Stimulated activated CD4-positive, alpha-beta T cell treated with anti-CD3 and anti-CD28 coated beads, Interleukin-2, amount 100 ng/mL, for 48 hours (primary cell): Measurements from ENCODE around the gene TRIP4.
"Not testable (repeated sequence)": the region's sequence is repeated elsewhere in the genome, so short reads cannot be mapped to it uniquely, and the experiment has no call there.

Experiments
- DNase-seq, 2 donors: peaks; one replicate each; pipeline ENCODE4 v3.0.0-alpha.2; 2020

Gene TRIP4

DNA sequence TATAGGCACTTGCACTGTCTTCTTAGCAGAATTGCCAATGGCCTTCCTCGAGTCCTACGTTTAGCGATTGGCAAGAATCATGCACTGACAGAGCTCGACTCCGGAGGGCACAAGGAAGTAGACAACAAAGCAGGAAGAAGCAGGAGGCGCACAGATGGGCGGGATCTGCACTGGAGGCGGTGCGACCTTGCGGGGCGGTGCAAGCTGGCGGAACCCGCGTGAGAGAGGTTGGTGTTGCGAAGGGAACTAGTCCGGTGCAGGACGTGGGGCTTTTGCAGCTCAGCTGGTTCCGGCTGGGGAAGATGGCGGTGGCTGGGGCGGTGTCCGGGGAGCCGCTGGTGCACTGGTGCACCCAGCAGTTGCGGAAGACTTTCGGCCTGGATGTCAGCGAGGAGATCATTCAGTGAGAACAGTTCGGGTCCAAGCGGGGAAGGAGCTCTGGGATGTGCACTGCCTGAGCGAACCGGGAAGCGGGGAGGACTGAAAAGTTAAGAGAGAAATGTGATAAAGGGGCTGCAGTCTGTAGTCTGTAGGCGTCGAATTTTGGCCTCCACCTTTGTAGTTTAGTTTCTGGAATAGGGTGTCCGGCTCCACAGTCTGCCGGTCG is at the start of gene TRIP4:
TRIP4 (plus strand) TSS at position 275 of the 607 bp plus-strand sequence; CDS start at position 303, 28 bp downstream.
- peak; percentile 93 to 95 for DNase-seq

- DNase-seq: no peak
These were observed 47.3 kb upstream of the TRIP4 start for GRCh38 chr15:64340355-64340754.

GRCh38 chr15:64341961-64342360 is 45.7 kb upstream of the TRIP4 start:
- no peak for DNase-seq

DNA sequence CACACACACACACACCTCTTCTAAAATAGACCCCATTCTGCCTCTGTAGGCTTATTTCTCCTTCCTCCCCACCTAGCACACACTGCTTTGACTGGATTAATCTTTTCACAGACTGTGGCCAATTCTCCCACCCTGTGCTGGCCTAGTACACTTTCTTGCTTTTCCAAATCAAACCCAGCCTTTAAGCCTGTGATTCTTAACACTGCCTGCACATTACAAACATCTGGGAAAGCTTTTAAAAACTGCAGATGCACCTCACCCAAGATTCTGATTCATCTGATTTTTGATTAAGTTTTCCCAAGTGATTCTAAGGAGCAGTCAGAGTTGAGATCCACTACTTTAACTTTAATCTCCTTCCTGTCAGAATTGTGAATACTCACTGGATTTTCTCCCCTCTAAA is 44.4 kb upstream of the TRIP4 start:
- DNase-seq: no peak

DNA sequence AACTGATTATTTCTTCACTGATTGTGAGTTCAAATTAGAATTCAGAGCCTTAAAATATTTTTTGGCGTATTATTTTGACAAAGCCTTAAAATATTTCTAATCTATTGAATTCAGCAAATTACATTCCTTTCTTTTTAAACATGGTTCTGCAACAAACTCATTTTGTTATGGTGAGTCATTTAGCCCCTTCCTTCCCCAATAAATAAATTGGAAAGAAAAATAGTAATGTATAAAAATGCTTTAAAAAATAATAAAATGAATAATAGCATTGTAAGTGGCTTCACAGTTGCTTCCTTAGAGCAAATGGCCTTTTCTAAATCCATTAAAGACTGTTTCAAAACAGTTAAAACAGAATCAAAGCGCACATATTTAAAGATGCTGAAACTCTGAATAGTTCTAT is 43.8 kb upstream of the TRIP4 start:
- no peak for DNase-seq

DNA sequence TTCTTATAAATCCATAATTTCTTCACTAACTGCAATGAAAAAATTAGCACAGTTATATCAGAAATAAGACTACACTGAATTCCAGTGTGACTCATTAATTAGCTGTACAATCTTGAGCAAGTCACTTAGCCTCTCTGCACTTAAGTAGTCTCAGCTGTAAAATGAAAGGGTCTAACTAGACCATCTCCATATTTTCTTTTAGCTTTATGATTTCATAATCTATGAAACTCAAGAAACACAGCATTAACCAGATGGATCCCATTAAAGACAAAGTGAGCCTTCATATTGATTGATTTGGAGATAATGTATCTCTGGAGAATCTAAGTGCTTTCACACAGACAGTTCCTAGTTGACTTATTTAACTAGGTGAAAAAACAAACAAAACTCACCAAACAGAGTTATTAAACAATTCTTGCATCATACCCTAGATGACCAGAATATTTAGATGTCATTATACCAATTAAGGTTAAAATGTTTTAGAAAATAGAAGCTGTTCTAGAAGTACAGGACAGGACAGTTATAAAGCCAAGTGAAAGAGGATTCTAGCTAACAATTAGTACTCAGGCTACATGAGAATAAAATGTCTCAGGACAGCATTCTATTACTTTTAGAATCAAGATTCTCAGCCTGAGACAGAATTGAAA is 42.9 kb upstream of the TRIP4 start:
- no peak for DNase-seq

- DNase-seq: not testable (repeated sequence)
These were observed 41.4 kb upstream of the TRIP4 start for GRCh38 chr15:64346242-64346641.

- no peak for DNase-seq
These were observed 39.2 kb upstream of the TRIP4 start for GRCh38 chr15:64348455-64348854.

DNA sequence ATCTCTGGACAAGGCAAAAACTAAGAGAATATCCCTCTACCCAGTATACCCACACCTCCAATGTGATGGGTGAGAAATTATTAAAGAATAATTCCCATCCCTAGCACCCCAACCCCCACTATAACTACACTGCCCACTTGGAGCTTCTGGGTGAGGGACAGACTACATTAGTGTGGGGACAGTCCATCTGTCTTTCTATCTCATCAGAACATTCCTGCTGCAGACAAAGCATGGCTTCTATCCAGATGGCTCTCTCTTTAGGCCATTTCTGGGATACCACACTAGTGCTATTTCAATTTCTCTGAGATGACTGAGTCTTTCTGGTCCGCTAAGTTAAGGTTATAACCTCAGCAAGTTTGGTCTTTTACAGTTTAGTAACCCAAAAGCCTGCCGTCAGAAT is 38.3 kb upstream of the TRIP4 start:
- DNase-seq: no peak

- DNase-seq: no peak
These were observed 36.4 kb upstream of the TRIP4 start for GRCh38 chr15:64351265-64351664.

- no peak for DNase-seq
These were observed 32.8 kb upstream of the TRIP4 start for GRCh38 chr15:64354688-64355344.

DNA sequence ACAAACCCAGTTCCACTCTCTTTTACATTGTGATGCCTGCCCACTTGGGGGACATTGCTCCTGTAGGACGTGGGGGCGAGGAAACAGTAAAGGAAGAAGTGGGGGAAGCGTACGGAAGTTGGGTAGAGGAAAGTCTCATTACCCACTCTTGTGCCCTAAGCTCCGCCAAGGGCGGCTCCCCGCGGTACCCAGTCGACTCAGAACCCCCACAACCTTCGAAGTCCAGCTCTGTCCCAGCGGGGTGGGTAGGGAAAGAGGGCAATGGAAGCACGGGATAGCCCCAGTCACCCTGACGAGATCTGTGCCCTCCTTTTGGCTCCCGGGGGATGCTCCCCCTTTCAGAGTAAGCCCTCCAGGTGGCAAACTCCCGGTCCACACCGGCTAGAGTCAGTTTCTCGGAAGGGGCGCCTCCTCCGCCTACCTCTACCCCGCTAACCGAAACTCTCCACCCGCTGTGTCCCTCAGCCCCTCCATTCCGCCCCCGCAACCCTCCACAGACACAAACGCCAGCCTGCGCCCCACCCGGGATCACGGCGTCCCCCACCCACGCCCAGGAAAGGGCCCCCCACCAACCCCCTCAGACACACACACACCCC is 32.2 kb upstream of the TRIP4 start:
- DNase-seq: peak; percentile 8 to 11

DNA sequence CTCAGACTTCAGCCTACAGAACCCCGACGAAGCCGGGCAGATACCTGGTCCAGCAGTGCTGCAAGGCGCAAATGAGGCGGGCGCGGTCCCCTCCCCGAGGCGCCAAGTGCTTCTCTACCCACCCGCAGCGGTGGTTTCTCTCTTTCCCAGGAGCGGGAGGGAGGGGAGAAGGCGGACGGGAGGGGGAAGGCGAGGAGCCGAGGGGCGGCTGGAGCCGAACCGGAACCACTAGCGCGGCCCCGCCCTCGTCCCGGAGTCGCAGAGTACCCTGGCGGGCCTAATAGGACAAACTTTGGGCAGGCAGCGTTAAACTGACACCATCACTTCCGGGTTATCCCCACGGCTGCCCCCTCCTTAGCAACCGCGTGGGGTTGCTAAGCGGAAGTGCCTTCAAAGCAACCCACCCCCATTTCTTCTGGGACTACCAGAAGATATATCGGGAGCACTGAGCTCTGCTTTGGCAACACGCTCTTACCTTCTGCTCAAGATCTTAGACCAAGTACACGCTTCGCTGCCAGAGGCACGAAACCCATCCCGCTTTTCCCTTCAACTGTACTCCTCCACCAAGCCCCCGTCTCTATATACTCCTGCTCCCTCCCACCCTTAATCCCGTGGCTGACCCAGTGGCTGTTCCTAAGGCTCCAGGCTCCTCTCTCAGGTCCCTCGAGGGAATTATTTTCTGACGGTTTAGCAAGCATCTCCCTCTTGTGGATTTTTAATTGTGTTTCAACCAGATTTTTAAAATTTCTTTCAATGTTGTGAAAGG is 31.5 kb upstream of the TRIP4 start, which contains the start of gene CSNK1G1:
CSNK1G1 (minus strand) TSS at position 230 of the 766 bp plus-strand sequence. CDS start 55,674 bp downstream, outside the sequence.
- peak; percentile 84 to 87 for DNase-seq

DNA sequence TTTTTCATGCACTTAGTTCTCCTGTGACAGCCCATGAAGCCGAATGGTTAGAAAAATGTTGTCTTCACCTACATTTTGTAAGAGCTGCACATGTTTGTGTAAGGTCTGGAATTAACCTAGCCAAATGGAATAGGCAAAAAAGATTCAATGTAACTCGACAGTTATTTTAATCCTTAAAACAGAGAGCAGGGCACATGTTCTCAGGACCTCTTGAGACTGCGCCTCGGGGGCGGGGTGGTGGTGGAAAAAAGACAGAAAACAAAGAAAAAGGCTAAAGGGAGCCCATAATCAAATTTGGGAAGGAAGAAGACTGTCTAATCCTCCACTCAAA is 31.0 kb upstream of the TRIP4 start:
- DNase-seq: no peak

GRCh38 chr15:64361259-64361658 is 26.4 kb upstream of the TRIP4 start:
- DNase-seq: no peak

DNA sequence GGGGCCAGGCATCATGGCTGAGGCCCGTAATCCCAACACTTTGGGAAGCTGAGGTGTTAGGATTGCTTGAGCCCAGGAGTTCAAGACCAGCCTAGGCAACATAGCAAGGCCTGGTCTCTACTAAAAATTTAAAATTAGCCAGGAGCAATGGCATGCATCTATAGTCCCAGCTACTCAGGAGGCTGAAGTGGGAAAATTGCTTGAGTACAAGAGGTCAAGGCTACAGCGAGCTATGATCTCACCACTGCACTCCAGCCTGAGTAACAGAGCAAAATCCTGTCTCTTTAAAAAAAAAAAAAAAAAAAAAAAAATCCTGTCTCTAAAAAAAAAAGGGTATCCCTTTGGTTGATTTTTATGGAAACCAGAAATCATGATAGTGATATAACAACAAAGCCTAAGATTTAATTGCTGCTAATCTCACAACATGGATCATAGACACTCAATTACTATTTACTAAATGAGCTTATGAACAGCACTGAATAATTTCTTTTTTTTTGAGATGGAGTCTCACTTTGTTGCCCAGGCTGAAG is 18.5 kb upstream of the TRIP4 start:
- no peak for DNase-seq

DNA sequence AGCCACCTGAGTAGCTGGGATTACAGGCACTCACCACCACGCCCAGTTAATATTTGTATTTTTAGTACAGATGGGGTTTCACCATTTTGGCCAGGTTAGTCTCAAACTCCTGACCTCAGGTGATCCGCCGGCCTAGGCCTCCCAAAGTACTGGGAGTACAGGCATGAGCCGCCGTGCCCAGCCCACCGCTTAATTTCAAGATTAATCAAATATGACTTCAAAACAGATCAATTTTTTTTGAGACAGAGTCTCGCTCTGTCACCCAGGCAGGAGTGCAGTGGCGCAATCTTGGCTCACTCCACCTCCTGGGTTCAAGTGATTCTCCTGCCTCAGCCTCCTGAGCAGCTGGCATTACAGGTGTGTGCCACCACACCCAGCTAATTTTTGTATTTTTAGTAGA is 16.3 kb upstream of the TRIP4 start:
- DNase-seq: not testable (repeated sequence)

DNA sequence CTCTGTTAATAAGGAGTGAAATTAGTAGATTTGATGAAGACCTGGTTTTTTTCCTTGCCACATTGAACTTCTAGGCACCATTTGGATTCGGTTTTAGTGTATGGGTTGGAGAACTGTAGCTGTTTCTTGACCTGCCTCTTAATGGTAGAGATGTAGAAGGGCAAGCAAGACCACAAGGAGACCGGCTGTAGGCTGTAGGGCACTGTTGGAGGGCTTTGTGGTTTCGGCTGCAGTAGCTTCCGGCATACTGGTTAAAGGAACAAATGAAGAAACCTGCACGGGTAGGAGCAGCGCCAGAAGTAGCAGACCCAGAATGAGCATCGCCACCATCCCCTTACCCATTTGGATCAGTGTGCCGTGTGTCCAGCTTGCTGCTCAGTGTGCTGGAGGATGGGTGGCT is 14.3 kb upstream of the TRIP4 start:
- DNase-seq: no peak

- DNase-seq: no peak
These were observed 8.2 kb upstream of the TRIP4 start for GRCh38 chr15:64379216-64379960.

DNA sequence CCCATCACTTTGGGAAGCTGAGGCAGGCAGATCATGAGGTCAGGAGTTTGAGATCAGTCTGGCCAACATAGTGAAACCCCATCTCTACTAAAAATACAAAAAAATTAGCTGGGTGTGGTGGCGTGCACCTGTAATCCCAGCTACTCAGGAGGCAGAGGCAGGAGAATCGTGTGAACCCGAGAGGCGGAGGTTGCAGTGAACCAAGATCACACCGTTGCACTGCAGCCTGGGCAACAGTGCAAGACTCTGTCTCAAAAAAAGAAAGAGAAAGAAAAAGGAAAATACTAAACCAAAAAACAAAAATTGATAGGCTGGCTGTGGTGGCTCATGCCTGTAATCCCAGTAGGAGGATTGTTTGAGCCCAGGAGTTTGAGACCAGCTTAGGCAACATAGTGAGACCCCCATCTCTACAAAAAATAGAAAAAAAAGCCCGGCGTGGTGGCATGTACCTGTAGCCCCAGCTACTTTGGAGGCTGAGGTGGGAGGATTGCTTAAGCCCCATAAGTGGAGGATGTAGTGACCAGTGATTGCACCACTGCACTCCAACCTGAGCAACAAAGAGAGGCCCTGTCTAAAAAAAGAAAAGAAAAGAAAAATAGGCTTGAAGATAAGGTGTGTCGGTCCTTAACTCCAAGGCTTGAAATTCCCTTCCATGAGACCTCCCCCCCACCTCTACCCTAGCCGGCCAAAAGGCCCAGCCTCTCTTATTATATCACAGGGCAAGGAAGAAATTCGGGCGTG is 7.3 kb upstream of the TRIP4 start:
- DNase-seq: not testable (repeated sequence)

DNA sequence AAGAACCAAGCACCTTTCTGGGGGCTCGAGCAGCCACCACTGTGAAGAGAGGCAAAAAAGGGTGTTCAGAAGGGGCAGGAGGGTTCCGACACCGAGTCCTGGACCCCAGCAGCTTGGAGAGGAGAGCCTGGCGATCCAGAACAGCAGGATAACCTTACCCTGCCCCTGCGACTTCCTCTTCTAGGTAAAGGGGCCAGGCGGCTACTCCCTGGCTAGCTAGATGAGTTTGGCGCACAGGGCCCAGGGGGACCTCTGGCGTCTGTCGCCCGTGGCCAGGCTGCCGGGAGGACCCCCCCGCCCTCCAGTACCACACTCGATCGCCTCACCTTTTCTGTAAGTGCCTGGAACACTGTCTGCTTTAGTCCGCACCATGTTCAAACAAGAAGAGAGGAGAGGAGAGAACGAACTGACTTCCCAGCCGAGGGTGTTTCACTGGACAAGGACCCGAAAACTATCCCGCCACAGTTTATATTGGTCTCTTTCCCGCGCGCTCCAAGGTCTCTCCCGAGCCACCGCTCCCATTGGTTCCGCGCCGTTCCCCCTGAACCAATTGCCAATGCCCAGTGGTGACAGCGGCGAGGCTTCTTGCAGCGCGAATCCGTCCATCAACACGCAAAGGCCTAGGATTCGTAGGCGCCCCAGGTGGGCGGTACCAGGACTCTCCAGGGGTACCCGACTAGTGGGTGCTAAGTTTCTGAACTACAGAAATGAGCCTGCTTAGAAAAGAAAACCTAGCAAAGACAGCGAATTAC is 6.5 kb upstream of the TRIP4 start, which contains the start of gene PCLAF:
PCLAF (minus strand) TSS at position 442 of the 752 bp plus-strand sequence; CDS start at position 372, 70 bp downstream.
- peak; percentile 91 for DNase-seq
